ENCODE data around the gene CCDC87. TPM values are rescaled to one million over a fixed set of nuclear protein-coding genes. Genes with fewer than 3 reads are reported as not detected.

CCDC87 gene
- total RNA-seq, 1 experiment from 2014 or later = 0.43 TPM

DNA sequence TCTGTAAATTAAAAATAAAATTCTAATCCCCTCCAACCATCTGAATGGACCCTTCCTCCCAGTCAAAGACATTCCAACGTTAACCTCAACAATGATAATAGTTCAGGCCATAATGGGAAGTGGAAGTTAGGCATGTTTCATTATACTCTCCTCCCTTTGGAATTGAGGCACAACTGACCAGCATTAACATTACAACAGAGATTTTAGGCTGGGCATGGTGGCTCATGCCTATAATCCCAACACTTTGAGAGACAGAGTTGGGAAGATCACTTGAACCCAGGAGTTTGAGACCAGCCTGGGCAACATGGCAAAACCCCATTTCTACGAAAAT lies 22.0 kb downstream of the CCDC87 start:
- no peak overlapping the region for H3K27ac ChIP-seq
- DNase-seq = no peak
- H3K4me1 ChIP-seq = no peaks in the 10 kb centered on the region
- no peaks in the 10 kb centered on the region for H3K9me3 ChIP-seq (replicated peaks)
- H3K27me3 ChIP-seq = no peaks in the 10 kb centered on the region
- no peaks in the 10 kb centered on the region for H3K36me3 ChIP-seq
- H3K4me3 ChIP-seq = no peak overlapping the region

DNA sequence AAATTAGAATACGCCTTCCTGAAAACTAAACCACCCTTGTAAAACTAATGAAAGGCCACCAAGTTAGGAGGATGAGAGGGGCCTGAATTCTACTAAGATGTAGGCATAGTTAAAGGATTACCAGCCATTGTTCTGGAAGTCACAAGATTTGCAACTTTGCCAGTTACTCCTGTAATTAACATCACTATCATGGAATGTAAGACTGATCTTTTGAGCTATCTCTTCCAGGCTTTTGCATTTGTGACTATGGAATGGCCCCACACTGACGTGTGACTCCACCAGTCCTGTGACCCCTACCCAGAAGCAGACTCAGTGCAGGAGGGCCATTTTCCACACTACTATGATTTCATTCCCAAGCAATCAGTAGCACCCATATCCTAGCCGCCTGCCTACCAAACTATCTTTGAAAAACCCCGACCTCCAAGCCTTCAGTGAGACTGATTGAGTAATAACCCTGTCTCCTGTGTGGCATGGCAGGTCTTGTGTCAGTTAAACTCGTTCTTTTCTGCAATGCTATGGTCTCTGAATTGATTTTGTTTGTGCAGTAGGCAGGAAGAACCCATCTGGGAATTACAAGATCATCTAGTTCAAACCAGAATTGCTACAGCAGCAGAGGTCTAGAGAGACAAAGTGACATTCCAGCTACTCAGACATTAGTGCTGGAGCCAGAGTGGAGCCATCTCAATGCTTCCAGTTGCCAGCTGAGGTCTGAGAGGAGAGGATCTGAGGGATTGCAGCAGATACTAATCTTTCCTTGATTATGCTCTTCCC lies 22.6 kb downstream of the CCDC87 start:
- H3K27ac ChIP-seq = no peak overlapping the region

DNA sequence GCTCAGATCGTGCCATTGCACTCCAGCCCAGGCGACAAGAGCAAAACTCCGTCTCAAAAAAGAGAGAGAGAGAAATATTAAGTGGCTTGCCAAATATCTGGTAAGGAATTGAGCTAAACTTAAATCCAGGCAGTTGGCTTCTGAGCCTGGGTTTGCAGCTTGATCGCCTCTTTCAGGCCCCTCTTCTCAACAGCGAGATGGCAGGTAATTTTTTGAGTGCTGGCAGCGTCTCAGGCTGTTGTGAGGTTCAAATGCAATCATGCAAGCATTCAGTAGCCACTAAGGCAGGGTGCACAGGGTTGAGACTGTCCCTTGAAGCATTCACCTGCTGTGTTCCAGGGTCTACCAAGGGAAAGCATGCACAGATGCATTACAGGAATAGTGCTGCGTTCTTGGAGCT lies 23.8 kb downstream of the CCDC87 start:
- Histone ChIP-seq H3K9me3 (replicated peaks) (no peaks in the 10 kb centered on the region), H3K4me1 (no peaks in the 10 kb centered on the region), H3K27me3 (no peaks in the 10 kb centered on the region), H3K36me3 (no peaks in the 10 kb centered on the region), H3K4me3 (no peak overlapping the region), H3K27ac (no peak overlapping the region)
- no peak for DNase-seq

More for the DNA sequence above, 22.6 kb downstream of the CCDC87 start:
- DNase-seq = no peak
- Histone ChIP-seq H3K4me3 (no peak overlapping the region), H3K4me1 (no peaks in the 10 kb centered on the region), H3K27me3 (no peaks in the 10 kb centered on the region), H3K36me3 (no peaks in the 10 kb centered on the region), H3K9me3 (replicated peaks) (no peaks in the 10 kb centered on the region)

DNA sequence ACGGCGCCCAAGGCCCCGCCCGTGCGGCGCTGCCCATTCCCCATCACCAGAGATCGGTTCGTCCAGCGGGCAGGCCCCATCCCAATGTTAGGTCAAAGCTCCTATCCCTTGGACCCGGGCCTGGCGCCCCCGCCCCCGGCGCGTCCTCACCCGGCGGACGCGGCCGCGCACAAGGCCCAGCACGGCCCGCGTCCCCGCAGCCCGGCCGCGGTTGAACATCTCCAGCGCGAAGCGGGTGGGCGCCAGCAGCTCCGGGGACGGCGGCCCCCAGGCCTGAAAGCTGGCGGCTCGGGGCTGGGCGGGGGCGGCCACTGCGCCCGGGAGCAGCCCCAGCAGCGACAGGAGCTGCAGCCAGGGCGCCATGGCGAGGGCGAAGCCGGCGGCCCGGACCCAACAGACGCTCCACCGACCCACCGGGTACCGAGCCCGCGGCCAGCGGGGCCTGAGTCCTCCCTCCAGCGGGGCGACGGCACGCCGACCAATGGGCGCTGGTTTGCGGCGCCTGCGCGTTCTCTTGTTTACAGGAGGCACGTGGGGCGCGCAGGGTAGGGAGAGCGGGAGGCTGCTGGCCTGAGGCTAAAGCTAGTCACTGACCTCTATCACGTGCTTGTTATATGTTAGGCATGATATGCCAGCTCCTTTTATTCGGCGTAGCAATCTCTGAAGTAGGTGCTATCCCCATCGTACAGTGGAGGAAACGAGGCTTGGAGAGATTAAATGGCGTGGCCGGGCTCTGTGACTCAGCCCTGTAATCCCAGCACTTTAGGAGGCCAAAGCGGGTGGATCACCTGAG lies 24.5 kb downstream of the CCDC87 start, which contains the start of gene CTSF:
CTSF (minus strand) TSS at position 483 of the 793 bp plus-strand sequence; CDS start at position 363, 120 bp downstream.
- peak within 1 kb of the TSS; percentile 63 for H3K4me3 ChIP-seq
- H3K27ac ChIP-seq = no peak within 1 kb of the TSS
- DNase-seq = peak; percentile 67 to 72

DNA sequence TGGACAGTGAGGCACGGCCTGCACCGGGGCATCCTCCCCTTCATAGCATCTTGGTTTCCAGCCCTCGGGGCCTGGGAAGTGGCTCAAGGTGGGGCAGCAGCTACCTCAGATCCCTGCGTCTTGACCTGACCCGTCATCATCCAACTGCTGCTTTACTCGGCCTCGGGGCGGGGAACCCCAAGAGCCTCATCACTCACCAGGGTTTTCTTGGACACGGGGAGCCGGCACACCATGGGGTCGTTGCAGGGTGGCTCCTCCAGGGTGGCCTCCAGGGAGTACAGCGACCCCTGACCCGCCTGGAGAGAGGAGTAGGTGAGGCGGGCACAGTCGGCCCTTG lies 25.1 kb downstream of the CCDC87 start:
- H3K27me3 ChIP-seq = no peaks in the 10 kb centered on the region
- peak overlapping the region; percentile 63 for H3K4me3 ChIP-seq
- DNase-seq = no peak
- H3K27ac ChIP-seq = no peak overlapping the region
- no peaks in the 10 kb centered on the region for H3K4me1 ChIP-seq
- no peaks in the 10 kb centered on the region for H3K9me3 ChIP-seq (replicated peaks)
- H3K36me3 ChIP-seq = no peaks in the 10 kb centered on the region

More for the DNA sequence above, 24.5 kb downstream of the CCDC87 start, which contains the start of gene CTSF:
- H3K36me3 ChIP-seq = no peaks in the 10 kb centered on the region
- H3K27me3 ChIP-seq = no peaks in the 10 kb centered on the region
- no peaks in the 10 kb centered on the region for H3K4me1 ChIP-seq
- H3K9me3 ChIP-seq (replicated peaks) = no peaks in the 10 kb centered on the region

DNA sequence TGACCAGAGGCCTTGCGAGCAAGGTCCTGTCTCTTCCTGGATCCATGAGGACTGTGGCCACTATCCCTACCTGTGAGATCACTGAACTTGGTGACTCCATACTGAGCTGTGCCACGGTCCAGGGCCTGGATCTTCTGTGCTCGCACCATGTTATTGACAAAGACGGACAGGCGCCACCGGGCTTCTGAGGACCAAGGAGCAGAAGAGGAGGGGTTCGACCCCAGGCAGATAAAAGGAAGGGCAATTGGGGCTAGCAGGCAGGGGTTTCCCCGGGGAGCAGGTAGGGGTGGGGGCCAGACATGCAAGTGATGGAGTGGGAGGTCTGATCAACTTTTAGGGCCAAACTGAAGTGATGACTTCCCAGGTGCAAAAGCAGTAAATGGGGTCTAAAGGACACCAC lies 26.6 kb downstream of the CCDC87 start:
- Histone ChIP-seq H3K27ac (no peak overlapping the region), H3K4me1 (no peaks in the 10 kb centered on the region), H3K36me3 (no peaks in the 10 kb centered on the region), H3K9me3 (replicated peaks) (no peaks in the 10 kb centered on the region), H3K27me3 (no peaks in the 10 kb centered on the region), H3K4me3 (no peak overlapping the region)
- DNase-seq = no peak

DNA sequence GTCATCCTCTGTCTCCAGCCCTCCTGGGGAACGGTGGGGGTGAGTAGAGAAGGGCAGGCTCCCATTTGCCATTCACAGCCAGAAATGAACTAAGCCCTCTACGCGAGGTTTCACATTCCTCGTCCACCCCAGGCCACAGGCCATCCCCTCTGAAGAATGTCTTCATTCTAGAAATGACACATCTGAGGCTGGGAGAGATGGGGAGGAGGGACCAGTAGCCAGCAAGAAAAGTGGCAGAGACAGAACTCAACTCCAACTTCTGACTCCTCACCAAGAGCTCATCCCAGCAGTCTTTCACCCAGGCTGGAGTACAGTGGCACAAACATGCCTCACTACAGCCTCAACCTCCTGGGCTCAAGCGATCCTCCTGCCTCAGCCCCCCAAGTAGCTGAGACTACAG lies 27.9 kb downstream of the CCDC87 start:
- H3K4me3 ChIP-seq = no peak overlapping the region
- no peak for DNase-seq
- no peaks in the 10 kb centered on the region for H3K9me3 ChIP-seq (replicated peaks)
- no peaks in the 10 kb centered on the region for H3K36me3 ChIP-seq
- no peak overlapping the region for H3K27ac ChIP-seq
- no peaks in the 10 kb centered on the region for H3K4me1 ChIP-seq
- H3K27me3 ChIP-seq = no peaks in the 10 kb centered on the region

DNA sequence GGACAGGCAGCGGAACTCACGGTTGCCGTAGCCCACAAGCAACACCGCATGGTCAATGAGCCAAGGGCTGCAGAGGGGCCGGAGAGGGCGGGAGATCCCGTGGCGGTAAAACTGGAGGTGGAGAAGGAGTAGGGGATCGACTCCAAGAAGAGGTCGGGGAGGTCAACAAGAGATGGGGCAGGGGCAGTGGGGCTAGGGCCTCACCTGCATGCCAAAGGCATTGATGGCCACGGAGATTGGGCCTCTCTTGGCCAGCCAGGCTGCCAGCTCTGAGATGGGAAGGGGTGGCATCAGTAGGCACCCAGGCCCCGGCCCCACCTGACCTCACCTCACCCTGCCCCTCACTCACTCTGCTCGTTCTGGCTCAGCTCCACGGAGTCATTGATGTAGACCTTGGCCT lies 28.3 kb downstream of the CCDC87 start:
- no peaks in the 10 kb centered on the region for H3K4me1 ChIP-seq
- H3K27me3 ChIP-seq = no peaks in the 10 kb centered on the region
- H3K4me3 ChIP-seq = no peak overlapping the region

DNA sequence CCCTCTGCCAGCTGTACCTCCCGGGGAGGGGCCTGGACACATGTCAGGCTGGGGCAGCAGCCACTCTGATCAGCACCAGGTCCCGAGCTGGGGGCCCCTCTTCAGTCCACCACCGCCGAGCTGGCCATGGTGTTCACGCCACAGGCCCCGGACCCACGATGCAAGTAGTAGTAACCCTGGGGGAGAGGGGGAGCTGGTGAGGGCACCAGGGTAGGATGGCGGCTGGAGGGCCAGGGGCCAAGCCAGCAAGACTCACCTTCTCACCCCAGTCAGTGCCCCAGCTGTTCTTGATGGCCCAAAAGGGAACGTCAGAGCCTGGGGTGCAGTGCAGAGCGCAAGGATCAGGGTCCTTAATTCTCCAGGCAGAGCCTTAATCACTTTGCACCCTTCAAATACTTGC lies 29.0 kb downstream of the CCDC87 start:
- H3K27ac ChIP-seq = no peak overlapping the region
- DNase-seq = no peak
- H3K36me3 ChIP-seq = no peaks in the 10 kb centered on the region
- H3K9me3 ChIP-seq (replicated peaks) = no peaks in the 10 kb centered on the region
- H3K27me3 ChIP-seq = no peaks in the 10 kb centered on the region
- no peaks in the 10 kb centered on the region for H3K4me1 ChIP-seq
- H3K4me3 ChIP-seq = no peak overlapping the region

More for the DNA sequence above, 28.3 kb downstream of the CCDC87 start:
- Histone ChIP-seq H3K9me3 (replicated peaks) (no peaks in the 10 kb centered on the region), H3K36me3 (no peaks in the 10 kb centered on the region), H3K27ac (no peak overlapping the region)
- DNase-seq = no peak

DNA sequence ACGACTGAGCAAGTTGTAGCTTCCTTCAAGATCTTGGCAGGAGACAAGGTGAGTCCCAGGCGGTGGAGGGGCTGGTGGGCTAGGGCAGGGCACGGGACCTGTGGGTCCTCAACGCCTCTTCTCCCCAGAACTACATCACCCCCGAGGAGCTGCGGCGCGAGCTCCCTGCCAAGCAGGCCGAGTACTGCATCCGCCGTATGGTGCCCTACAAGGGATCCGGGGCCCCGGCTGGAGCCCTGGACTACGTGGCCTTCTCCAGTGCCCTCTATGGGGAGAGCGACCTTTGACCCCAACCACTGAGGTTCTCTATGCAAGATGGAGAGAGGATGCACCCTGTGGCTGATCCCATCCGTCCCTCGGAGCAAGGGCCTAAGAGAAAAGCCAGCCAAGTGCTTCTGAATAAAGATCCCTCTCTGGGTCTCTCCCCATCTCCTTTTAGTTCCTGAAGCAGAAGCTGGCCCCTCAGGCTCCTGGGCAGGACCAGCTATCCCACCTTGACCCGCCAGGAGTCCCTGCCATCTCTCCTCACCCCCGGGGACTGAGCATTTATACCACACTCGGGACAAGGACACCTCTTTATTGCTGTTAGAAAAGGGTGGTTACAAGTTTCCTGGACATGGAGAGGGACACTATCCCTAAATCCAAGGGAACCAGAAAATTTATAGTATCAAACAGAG lies 29.8 kb downstream of the CCDC87 start:
- no peaks in the 10 kb centered on the region for H3K9me3 ChIP-seq (replicated peaks)
- H3K4me1 ChIP-seq = no peaks in the 10 kb centered on the region
- DNase-seq = no peak
- no peaks in the 10 kb centered on the region for H3K36me3 ChIP-seq
- H3K4me3 ChIP-seq = no peak overlapping the region
- H3K27ac ChIP-seq = no peak overlapping the region
- no peaks in the 10 kb centered on the region for H3K27me3 ChIP-seq

DNA sequence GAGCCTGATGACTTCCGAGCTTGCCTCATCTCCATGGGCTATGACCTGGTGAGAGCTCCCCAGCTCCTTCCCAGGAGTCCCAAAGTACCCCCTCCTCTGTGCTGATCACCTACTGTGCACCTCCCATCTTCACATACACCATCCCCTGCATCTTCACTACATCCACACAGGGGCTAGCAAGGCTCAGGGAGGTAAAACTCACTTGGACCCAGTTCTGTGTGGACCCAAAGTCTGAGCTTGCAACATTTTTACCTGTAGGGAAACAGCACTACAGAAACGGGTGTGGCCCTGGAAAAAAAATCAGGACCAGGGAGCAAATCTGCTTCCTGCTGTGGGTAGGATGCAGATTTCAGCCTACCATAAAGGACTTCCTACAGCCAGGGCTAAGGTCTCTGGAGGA lies 30.6 kb downstream of the CCDC87 start:
- H3K27ac ChIP-seq = no peak overlapping the region
- no peaks in the 10 kb centered on the region for H3K9me3 ChIP-seq (replicated peaks)
- H3K36me3 ChIP-seq = no peaks in the 10 kb centered on the region
- no peaks in the 10 kb centered on the region for H3K4me1 ChIP-seq
- H3K4me3 ChIP-seq = no peak overlapping the region
- no peaks in the 10 kb centered on the region for H3K27me3 ChIP-seq
- DNase-seq = no peak

DNA sequence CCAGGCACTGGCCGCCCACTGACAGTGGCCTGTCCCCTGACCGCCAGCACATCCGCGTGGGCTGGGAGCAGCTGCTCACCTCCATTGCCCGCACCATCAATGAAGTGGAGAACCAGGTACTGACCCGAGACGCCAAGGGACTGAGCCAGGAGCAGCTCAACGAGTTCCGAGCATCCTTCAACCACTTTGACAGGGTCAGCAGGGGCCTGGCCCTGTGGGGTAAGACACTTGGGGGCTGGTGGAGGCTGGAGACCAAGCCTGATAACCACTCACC lies 31.0 kb downstream of the CCDC87 start:
- no peak for DNase-seq
- Histone ChIP-seq H3K9me3 (replicated peaks) (no peaks in the 10 kb centered on the region), H3K4me3 (no peak overlapping the region), H3K27ac (no peak overlapping the region), H3K4me1 (no peaks in the 10 kb centered on the region), H3K36me3 (no peaks in the 10 kb centered on the region), H3K27me3 (no peaks in the 10 kb centered on the region)

DNA sequence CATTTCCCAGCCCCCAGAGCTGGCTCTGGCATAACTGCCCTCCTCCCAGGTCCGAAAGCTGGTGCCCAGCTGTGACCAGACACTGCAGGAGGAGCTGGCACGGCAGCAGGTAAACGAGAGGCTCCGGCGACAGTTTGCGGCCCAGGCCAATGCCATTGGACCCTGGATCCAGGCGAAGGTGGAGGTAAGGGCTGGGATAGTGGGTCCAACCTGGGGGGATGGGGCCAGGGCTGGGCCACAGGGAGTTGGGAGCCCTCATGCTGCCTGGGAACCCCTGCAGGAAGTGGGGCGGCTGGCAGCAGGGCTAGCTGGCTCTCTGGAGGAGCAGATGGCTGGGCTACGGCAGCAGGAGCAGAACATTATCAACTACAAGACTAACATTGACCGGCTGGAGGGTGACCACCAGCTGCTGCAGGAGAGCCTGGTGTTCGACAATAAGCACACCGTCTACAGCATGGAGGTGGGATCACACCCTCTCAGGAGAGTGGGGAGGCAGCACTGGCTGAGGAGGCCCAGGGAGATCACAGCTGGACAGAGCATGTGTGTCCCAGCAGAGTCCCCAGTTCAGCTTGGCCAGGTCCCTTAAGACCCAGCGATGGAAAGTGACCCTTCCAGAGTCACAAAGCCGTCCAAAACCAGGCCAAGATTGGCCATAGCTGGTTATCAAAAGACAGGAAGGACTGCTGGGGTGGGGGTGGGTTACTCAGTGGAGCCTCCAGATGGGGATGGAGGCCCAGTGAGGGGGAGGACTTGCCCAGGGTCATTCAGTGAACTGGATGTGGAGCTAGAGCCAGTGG lies 31.5 kb downstream of the CCDC87 start:
- no peak overlapping the region for H3K27ac ChIP-seq
- no peak overlapping the region for H3K4me3 ChIP-seq
- H3K27me3 ChIP-seq = no peaks in the 10 kb centered on the region
- no peaks in the 10 kb centered on the region for H3K36me3 ChIP-seq
- no peaks in the 10 kb centered on the region for H3K9me3 ChIP-seq (replicated peaks)
- H3K4me1 ChIP-seq = no peaks in the 10 kb centered on the region
- no peak for DNase-seq

DNA sequence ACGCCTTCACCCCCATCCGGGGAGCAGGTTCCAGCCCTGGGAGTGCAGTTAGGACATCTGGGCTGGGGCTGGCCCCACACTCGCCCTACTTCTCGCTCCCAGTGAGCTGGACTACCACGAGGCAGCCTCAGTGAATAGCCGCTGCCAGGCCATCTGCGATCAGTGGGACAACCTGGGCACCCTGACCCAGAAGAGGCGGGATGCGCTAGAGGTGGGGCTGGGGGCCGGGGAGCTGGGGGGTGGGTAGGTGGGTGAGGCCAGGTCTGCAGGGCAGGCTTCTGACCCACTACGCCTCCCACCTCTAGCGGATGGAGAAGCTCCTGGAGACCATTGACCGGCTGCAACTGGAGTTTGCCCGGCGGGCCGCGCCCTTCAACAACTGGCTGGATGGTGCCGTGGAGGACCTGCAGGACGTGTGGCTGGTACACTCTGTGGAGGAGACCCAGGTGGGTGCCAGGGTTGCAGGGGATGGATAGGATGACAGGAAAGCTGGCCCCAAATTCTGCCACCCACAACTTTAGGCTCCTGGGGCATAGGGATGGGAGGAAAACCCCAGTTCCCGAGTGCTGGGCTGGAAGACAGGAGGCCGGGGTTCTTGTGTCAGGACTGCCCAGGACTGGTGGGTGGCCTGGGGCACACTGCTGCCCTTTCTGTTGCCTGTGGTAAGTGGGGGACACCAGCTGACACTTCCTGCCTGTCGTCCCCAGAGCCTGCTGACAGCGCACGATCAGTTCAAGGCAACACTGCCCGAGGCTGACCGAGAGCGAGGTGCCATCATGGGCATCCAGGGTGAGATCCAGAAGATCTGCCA lies 32.8 kb downstream of the CCDC87 start:
- no peak for DNase-seq
- Histone ChIP-seq H3K4me1 (no peaks in the 10 kb centered on the region), H3K4me3 (no peak overlapping the region), H3K9me3 (replicated peaks) (no peaks in the 10 kb centered on the region), H3K27ac (no peak overlapping the region), H3K27me3 (no peaks in the 10 kb centered on the region), H3K36me3 (no peaks in the 10 kb centered on the region)

Measured in SJCRH30 (cell line).